DOHH2 (cell line): ENCODE measurements around the gene TM4SF5.

ENCODE experiments used
- H3F3A ChIP-seq: fragments of 200-600 bp; sonication (generic), shearing (Covaris generic); 2 replicates; pipeline ENCODE4 v1.6.0; 2016; ENCODE audit warnings: antibody characterized with exemption, mild to moderate bottlenecking; ENCODE audit not compliant: control insufficient read depth, insufficient read depth
- H3K27ac ChIP-seq: fragments of 200-600 bp; sonication (generic); 2 replicates; pipeline ENCODE4 v1.5.1; 2014; ENCODE audit warnings: low read depth, mild to moderate bottlenecking, low read length, moderate library complexity
- H3K27me3 ChIP-seq: fragments of 200-600 bp; sonication (generic); 2 replicates; pipeline ENCODE4 v1.6.1; 2014; ENCODE audit warnings: mild to moderate bottlenecking, low read length, mixed read lengths; ENCODE audit not compliant: control insufficient read depth
- H3K36me3 ChIP-seq: fragments of 200-600 bp; sonication (generic); 2 replicates; pipeline ENCODE4 v1.6.1; 2014; ENCODE audit warnings: mild to moderate bottlenecking, low read length, moderate library complexity, mixed read lengths; ENCODE audit not compliant: control insufficient read depth
- H3K4me1 ChIP-seq: fragments of 200-600 bp; sonication (generic); 2 replicates; pipeline ENCODE4 v1.6.1; 2014; ENCODE audit warnings: mild to moderate bottlenecking, low read length, mixed read lengths; ENCODE audit not compliant: control insufficient read depth
- H3K4me2 ChIP-seq: fragments of 200-600 bp; sonication (generic); 2 replicates; pipeline ENCODE4 v1.6.0; 2014; ENCODE audit warnings: mild to moderate bottlenecking, low read length, moderate library complexity
- H3K4me3 ChIP-seq: fragments of 200-600 bp; sonication (generic); 2 replicates; pipeline ENCODE4 v1.5.1; 2014; ENCODE audit warnings: mild to moderate bottlenecking, low read length, mixed read lengths
- H3K79me2 ChIP-seq: fragments of 200-600 bp; sonication (generic); 2 replicates; pipeline ENCODE4 v1.6.1; 2014; ENCODE audit warnings: mild to moderate bottlenecking, low read length, mixed read lengths; ENCODE audit not compliant: control insufficient read depth
- H3K9me2 ChIP-seq: fragments of 200-600 bp; sonication (generic); replicated peaks from 2 replicates; pipeline ENCODE4 v1.6.1; 2014; ENCODE audit warnings: mild to moderate bottlenecking, low read length, mixed read lengths; ENCODE audit not compliant: control insufficient read depth
- H3K9me3 ChIP-seq: fragments of 200-600 bp; sonication (generic); 2 replicates; pipeline ENCODE4 v1.6.1; 2014; ENCODE audit warnings: antibody characterized with exemption, low read length, mixed read lengths; ENCODE audit not compliant: control insufficient read depth, insufficient read depth
- H4K20me1 ChIP-seq: fragments of 200-600 bp; sonication (generic); 2 replicates; pipeline ENCODE4 v1.6.0; 2014; ENCODE audit warnings: low read depth, mild to moderate bottlenecking, antibody characterized with exemption, low read length, moderate library complexity; ENCODE audit not compliant: control insufficient read depth, insufficient read depth
- CTCF ChIP-seq: fragments of 200-600 bp; sonication (generic); IDR thresholded peaks from one replicate; pipeline ENCODE4 v1.5.1; 2014; ENCODE audit warnings: antibody characterized with exemption, mild to moderate bottlenecking, low read depth, low read length; ENCODE audit not compliant: poor library complexity, severe bottlenecking
- EZH2phosphoT487 ChIP-seq: fragments of 200-600 bp; sonication (generic); IDR thresholded peaks from 2 replicates; pipeline ENCODE4 v1.6.1; 2017; ENCODE audit warnings: borderline replicate concordance, mild to moderate bottlenecking, antibody characterized with exemption, low read length, moderate library complexity, mixed read lengths

TM4SF5 gene

DNA sequence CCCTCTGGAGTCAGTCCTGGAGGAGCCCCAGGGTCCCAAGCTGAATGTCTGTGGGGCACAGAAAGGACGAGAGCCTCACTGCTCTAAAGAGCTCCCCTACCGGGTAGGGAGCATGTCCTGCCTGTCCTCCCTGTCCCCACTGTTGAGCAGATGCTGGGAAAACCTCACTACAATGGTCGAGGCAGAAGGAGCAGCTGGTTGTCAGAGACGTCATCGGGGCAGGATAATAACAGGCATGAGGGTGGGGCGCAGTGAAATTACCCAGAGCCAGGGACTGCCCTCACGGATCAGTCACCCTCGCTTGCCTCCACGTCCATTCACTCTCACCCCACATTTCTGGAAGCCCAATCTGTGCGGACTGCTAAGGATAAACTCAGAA, 538 bp downstream of the TM4SF5 start:
- no peaks in the 10 kb centered on the region for H3K9me3 ChIP-seq
- H3K27me3 ChIP-seq: peaks cover 7% of the 10 kb centered on the region
- no peak overlapping the region for H3K27ac ChIP-seq
- no peak overlapping the region for H3K4me2 ChIP-seq
- H3K4me1 ChIP-seq: peaks cover 9% of the 10 kb centered on the region
- no peaks in the 10 kb centered on the region for H3K36me3 ChIP-seq
- no peaks in the 10 kb centered on the region for H3F3A ChIP-seq
- TF ChIP-seq CTCF (no peak), EZH2phosphoT487 (no peak)
- no peaks in the 10 kb centered on the region for H3K79me2 ChIP-seq
- no peak overlapping the region for H3K4me3 ChIP-seq
- no peaks in the 10 kb centered on the region for H3K9me2 ChIP-seq
- no peaks in the 10 kb centered on the region for H4K20me1 ChIP-seq

- H3K36me3 ChIP-seq: no peaks in the 10 kb centered on the region
- no peaks in the 10 kb centered on the region for H4K20me1 ChIP-seq
- TF ChIP-seq EZH2phosphoT487 (no peak), CTCF (no peak)
- H3F3A ChIP-seq: no peaks in the 10 kb centered on the region
- peaks cover 9% of the 10 kb centered on the region for H3K4me1 ChIP-seq
- no peaks in the 10 kb centered on the region for H3K9me3 ChIP-seq
- no peaks in the 10 kb centered on the region for H3K9me2 ChIP-seq
- H3K79me2 ChIP-seq: no peaks in the 10 kb centered on the region
- H3K4me2 ChIP-seq: no peak overlapping the region
- peaks cover 2% of the 10 kb centered on the region; the same call in 1 of the 2 replicates for H3K27me3 ChIP-seq
- no peak overlapping the region for H3K27ac ChIP-seq
- no peak overlapping the region for H3K4me3 ChIP-seq
Observed at GRCh38 chr17:4777969-4778760, 6.5 kb downstream of the TM4SF5 start.

DNA sequence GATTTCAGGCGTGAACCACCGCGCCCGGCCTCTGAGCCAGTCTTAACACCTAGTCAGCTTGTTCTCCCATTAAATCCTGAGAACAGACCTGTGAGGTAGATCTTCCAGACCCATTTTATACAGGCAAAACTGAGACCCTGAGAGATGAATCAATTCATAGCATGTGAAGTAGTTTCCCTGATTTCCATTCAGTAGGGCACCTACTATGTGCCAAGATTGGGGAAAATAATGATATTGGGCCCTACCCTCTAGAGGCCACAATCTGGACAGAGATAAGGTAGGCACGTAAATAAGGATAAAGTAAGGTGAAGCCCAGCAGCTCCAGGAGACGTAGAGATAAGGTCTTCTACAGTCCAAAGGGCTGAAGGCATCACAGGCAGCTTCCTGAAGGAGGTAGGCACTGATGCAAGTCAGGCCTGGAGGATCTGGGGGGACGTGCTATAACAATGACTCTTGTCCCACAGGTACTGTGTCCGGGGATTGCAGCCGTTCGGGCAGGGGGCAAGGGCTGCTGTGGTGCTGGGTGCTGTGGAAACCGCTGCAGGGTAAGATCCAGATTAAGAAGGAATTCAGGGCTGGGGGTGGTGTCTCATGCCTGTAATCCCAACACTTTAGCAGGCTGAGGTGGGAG, 8.8 kb downstream of the TM4SF5 start:
- Histone ChIP-seq H3K4me2 (no peak overlapping the region), H4K20me1 (no peaks in the 10 kb centered on the region), H3K79me2 (no peaks in the 10 kb centered on the region), H3K9me3 (no peaks in the 10 kb centered on the region), H3K27me3 (no peaks in the 10 kb centered on the region), H3K4me1 (no peaks in the 10 kb centered on the region), H3K9me2 (no peaks in the 10 kb centered on the region), H3K36me3 (no peaks in the 10 kb centered on the region), H3K27ac (no peak overlapping the region), H3F3A (no peaks in the 10 kb centered on the region), H3K4me3 (no peak overlapping the region)
- no peak for TF ChIP-seq EZH2phosphoT487
- TF ChIP-seq CTCF: no peak
